B cell (primary cell): ENCODE measurements around the gene MAFB. TPM values are rescaled to one million over a fixed set of nuclear protein-coding genes. Genes with fewer than 3 reads are reported as not detected.

Experiments
- ATAC-seq: fragments of 200-7000 bp; cut with Tn5 transposase; one replicate; pipeline ENCODE4 v1.10.0; 2021; ENCODE audit warnings: low read depth, mild to moderate bottlenecking, moderate number of reproducible peaks, moderate library complexity
- CTCF ChIA-PET: fragments of 350-600 bp; sonication (Branson Sonifier 250); formaldehyde crosslinking; loops from one replicate; lab custom pipeline; 2021; ENCODE audit warnings: antibody characterized with exemption, inconsistent platforms; lab: Charles Lee
- POLR2A ChIA-PET: fragments of 350-600 bp; sonication (Branson Sonifier 250); formaldehyde crosslinking; loops from one replicate; lab custom pipeline; 2021; ENCODE audit warnings: antibody characterized with exemption; lab: Charles Lee
- DNase-seq: peaks from one replicate; pipeline ENCODE4 v3.0.0; 2013
- H2AFZ ChIP-seq: 2 replicates; pipeline ENCODE4 v1.6.1; 2012; ENCODE audit warnings: mild to moderate bottlenecking, low read depth, low read length; ENCODE audit not compliant: insufficient read depth, poor library complexity, severe bottlenecking
- H3K27ac ChIP-seq, 2 donors: 1 replicate in 1 of 2; 2 replicates in 1 of 2; pipeline ENCODE4 v1.5.1; 2012 to 2013; ENCODE audit warnings: low read length in 2 of 2, mild to moderate bottlenecking in 2 of 2, moderate library complexity in 1 of 2
- H3K27me3 ChIP-seq, 4 experiments: fragments of 200-600 bp in 1 of 4; sonication (generic) in 1 of 4; replicated peaks in 1 of 4; 1 replicate in 2 of 4; 2 replicates in 2 of 4; pipeline versions ENCODE4 v1.6.1 to v1.7.0; 2013 to 2016; ENCODE audit warnings: low read length in 3 of 4, mild to moderate bottlenecking in 2 of 4, mixed read lengths in 1 of 4, moderate library complexity in 1 of 4; ENCODE audit not compliant: insufficient read depth in 4 of 4, control insufficient read depth in 3 of 4; ENCODE audit errors: control extremely low read depth in 1 of 4
- H3K36me3 ChIP-seq, 2 experiments: replicated peaks in 1 of 2; 1 replicate in 1 of 2; 2 replicates in 1 of 2; pipeline versions ENCODE4 v1.6.1 to v1.7.1; 2013; ENCODE audit warnings: low read length in 1 of 2; ENCODE audit not compliant: insufficient read depth in 2 of 2, control insufficient read depth in 1 of 2; ENCODE audit errors: control extremely low read depth in 1 of 2, extremely low read depth in 1 of 2
- H3K4me1 ChIP-seq, 2 donors: fragments of 200-600 bp in 1 of 2; sonication (generic) in 1 of 2; 1 replicate in 1 of 2; 2 replicates in 1 of 2; pipeline versions ENCODE4 v1.5.1 to v1.6.1; 2013 to 2017; ENCODE audit warnings: low read length in 2 of 2; ENCODE audit not compliant: control insufficient read depth in 2 of 2, insufficient read depth in 2 of 2
- H3K4me2 ChIP-seq: replicated peaks from 2 replicates; pipeline ENCODE3; 2012; ENCODE audit warnings: mild to moderate bottlenecking, low read depth, low read length; ENCODE audit not compliant: poor library complexity, severe bottlenecking
- H3K4me3 ChIP-seq, 5 experiments: fragments of 200-600 bp in 1 of 5; sonication (generic) in 1 of 5; 1 replicate in 3 of 5; 2 replicates in 2 of 5; pipeline versions ENCODE4 v1.5.1 to v1.7.0; 2011 to 2016; ENCODE audit warnings: low read length in 4 of 5, mild to moderate bottlenecking in 4 of 5, low read depth in 2 of 5, control low read depth in 1 of 5, moderate library complexity in 1 of 5; ENCODE audit not compliant: insufficient read depth in 1 of 5; ENCODE audit errors: control extremely low read depth in 1 of 5, extremely low read depth in 1 of 5
- H3K79me2 ChIP-seq: fragments of 200-600 bp; sonication (generic); one replicate; pipeline ENCODE4 v1.6.0; 2016; ENCODE audit warnings: low read length; ENCODE audit not compliant: control insufficient read depth, insufficient read depth
- H3K9ac ChIP-seq: fragments of 200-600 bp; sonication (generic); 2 replicates; pipeline ENCODE4 v1.6.1; 2017; ENCODE audit warnings: mild to moderate bottlenecking, low read length, moderate library complexity
- H3K9me3 ChIP-seq, 3 donors: one replicate each; pipeline versions ENCODE4 v1.6.1 to v1.7.1; 2013; ENCODE audit warnings: low read length in 2 of 3; ENCODE audit not compliant: control insufficient read depth in 2 of 3, insufficient read depth in 1 of 3; ENCODE audit errors: control extremely low read depth in 1 of 3
- H4K20me1 ChIP-seq: 2 replicates; pipeline ENCODE4 v1.6.0; 2012; ENCODE audit warnings: mild to moderate bottlenecking, low read length; ENCODE audit not compliant: insufficient read depth, control insufficient read depth, poor library complexity, severe bottlenecking
- H3K27ac Mint-ChIP-seq: one replicate; pipeline ENCODE4 v1.8.0; 2021; ENCODE audit warnings: mixed read lengths
- H3K27me3 Mint-ChIP-seq: one replicate; pipeline ENCODE4 v1.8.0; 2021; ENCODE audit warnings: mixed read lengths
- H3K4me1 Mint-ChIP-seq: one replicate; pipeline ENCODE4 v1.8.0; 2021; ENCODE audit warnings: mixed read lengths
- H3K4me3 Mint-ChIP-seq: one replicate; pipeline ENCODE4 v1.8.0; 2021; ENCODE audit warnings: mixed read lengths
- H3K9me3 Mint-ChIP-seq: one replicate; pipeline ENCODE4 v1.8.0; 2022; ENCODE audit warnings: mixed read lengths; ENCODE audit not compliant: insufficient read depth
- EZH2 ChIP-seq: IDR thresholded peaks from 2 replicates; pipeline ENCODE4 v1.6.1; 2012; ENCODE audit warnings: borderline replicate concordance, low read depth, mild to moderate bottlenecking, moderate library complexity, low read length; ENCODE audit not compliant: insufficient read depth, poor library complexity, severe bottlenecking
- WGBS: methylation state at CpG from one replicate; pipeline ENCODE4 v1.1.5; 2013; ENCODE audit warnings: missing lambda C conversion rate; ENCODE audit not compliant: insufficient coverage; 5-methylcytosine and 5-hydroxymethylcytosine counted together
- intact Hi-C: fragments of 100-400 bp; cut with micrococcal nuclease; formaldehyde crosslinking; loops from one replicate; pipeline ENCODE4 v1.10.0; 2022
- polyA plus RNA-seq: library from polyadenylated mRNA; depleted of rRNA; stranded (reverse); fragments of >200 nt; gene quantifications from 2 replicates; pipeline ENCODE4 v1.2.3, GENCODE V29; 2012
- total RNA-seq, 2 donors: library from RNA; stranded (reverse); fragments of 120-200 nt in 1 of 2; gene quantifications; 1 replicate in 1 of 2; 2 replicates in 1 of 2; pipeline versions ENCODE4 v1.2.3 to v1.2.4, GENCODE V29; 2013 to 2022
- TF ChIP-seq, protein P1 (sequence below): fragments of 200-600 bp; IDR thresholded peaks from one replicate; pipeline ENCODE4 v1.8.0; 2022; ENCODE audit warnings: antibody characterized with exemption, mild to moderate bottlenecking

The MAFB gene
- total and polyA plus RNA-seq, 2 donors (not counting 1 experiment from before 2014, with no cell fraction given), result 1.6 to 1.8 TPM

DNA sequence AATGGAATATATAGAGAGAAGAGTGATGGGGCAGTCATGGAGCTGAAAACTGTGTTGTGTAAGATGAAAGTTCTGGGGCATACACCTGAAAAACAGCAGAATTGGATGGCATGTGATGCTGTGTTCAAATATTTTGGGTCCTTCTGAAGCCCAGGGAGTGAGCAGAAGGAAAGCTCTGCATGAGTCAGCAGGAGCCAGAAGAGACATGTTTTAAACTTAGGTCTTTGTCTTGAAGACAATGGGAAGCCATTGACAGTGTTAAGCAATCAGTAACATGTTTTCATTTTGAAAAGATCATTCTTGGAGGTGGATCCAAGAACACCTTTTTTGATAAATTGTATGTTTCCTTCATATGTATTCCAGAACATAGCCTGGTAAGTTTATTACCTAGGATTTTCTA is 38.9 kb upstream of the MAFB start:
- Mint-ChIP-seq H3K4me3 (no peak overlapping the region), H3K9me3 (peaks cover 3% of the 10 kb centered on the region), H3K4me1 (no peaks in the 10 kb centered on the region), H3K27ac (no peak overlapping the region), H3K27me3 (peaks cover 12% of the 10 kb centered on the region)
- ATAC-seq, result no peak
- Histone ChIP-seq H3K4me2 (no peak overlapping the region), H3K27me3 (peaks cover 0 to 3% (median 1%) of the 10 kb centered on the region in 4 experiments), H3K36me3 (no peaks in the 10 kb centered on the region), H4K20me1 (no peaks in the 10 kb centered on the region), H2AFZ (no peak overlapping the region), H3K4me3 (no peak overlapping the region), H3K27ac (no peak overlapping the region), H3K9me3 (no peaks in the 10 kb centered on the region), H3K9ac (no peak overlapping the region), H3K4me1 (no peaks in the 10 kb centered on the region), H3K79me2 (no peaks in the 10 kb centered on the region)
- CTCF ChIA-PET, result no interaction called here
- no peak for TF ChIP-seq EZH2
- TF ChIP-seq, protein P1, sequence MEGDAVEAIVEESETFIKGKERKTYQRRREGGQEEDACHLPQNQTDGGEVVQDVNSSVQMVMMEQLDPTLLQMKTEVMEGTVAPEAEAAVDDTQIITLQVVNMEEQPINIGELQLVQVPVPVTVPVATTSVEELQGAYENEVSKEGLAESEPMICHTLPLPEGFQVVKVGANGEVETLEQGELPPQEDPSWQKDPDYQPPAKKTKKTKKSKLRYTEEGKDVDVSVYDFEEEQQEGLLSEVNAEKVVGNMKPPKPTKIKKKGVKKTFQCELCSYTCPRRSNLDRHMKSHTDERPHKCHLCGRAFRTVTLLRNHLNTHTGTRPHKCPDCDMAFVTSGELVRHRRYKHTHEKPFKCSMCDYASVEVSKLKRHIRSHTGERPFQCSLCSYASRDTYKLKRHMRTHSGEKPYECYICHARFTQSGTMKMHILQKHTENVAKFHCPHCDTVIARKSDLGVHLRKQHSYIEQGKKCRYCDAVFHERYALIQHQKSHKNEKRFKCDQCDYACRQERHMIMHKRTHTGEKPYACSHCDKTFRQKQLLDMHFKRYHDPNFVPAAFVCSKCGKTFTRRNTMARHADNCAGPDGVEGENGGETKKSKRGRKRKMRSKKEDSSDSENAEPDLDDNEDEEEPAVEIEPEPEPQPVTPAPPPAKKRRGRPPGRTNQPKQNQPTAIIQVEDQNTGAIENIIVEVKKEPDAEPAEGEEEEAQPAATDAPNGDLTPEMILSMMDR, result no peak
- intact Hi-C loops, result no loop called here
- DNase-seq, result no peak
- POLR2A ChIA-PET, result no interaction called here

DNA sequence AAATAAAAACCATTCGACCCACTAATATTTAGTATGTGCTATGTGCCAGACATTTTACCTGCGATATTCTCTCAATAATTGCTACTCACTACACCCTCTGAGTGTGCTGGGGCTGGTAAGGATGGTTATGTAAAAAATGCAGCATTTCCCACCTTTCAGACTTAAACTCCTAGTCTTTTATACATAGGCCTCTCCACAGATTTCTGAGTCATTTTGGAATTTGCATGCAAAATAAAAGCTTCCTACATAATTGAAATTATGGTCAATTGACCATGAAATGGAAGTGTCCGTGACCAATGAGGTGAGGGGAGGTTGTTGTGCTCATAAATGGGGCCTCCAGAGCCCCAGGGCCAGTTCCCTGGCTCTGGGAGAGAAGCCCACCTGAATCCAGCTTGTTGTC is 37.7 kb upstream of the MAFB start:
- Histone ChIP-seq H3K9me3 (no peaks in the 10 kb centered on the region), H3K4me3 (no peak overlapping the region), H3K9ac (no peak overlapping the region), H3K27ac (no peak overlapping the region), H2AFZ (no peak overlapping the region), H3K4me2 (no peak overlapping the region), H3K36me3 (no peaks in the 10 kb centered on the region), H3K27me3 (peaks cover 0 to 3% (median 1%) of the 10 kb centered on the region in 4 experiments), H4K20me1 (no peaks in the 10 kb centered on the region), H3K79me2 (no peaks in the 10 kb centered on the region), H3K4me1 (no peaks in the 10 kb centered on the region)
- no peak for TF ChIP-seq EZH2
- TF ChIP-seq, protein P1, result no peak
- intact Hi-C loops, result no loop called here
- H3K4me3 Mint-ChIP-seq, result no peak overlapping the region
- H3K27ac Mint-ChIP-seq, result no peak overlapping the region
- H3K4me1 Mint-ChIP-seq, result no peaks in the 10 kb centered on the region
- peaks cover 12% of the 10 kb centered on the region for H3K27me3 Mint-ChIP-seq
- 40% methylated on average over 1 of the region's 3 CpGs for WGBS
- POLR2A ChIA-PET, result no interaction called here
- CTCF ChIA-PET, result no interaction called here
- DNase-seq (no peak), ATAC-seq (no peak)
- peaks cover 3% of the 10 kb centered on the region for H3K9me3 Mint-ChIP-seq
